Measurements from ENCODE around the gene ANO7. TPM values are rescaled to one million over a fixed set of nuclear protein-coding genes. Genes with fewer than 3 reads are reported as not detected.

Gene ANO7
- total RNA-seq, 1 experiment from 2014 or later: 6.9 TPM

DNA sequence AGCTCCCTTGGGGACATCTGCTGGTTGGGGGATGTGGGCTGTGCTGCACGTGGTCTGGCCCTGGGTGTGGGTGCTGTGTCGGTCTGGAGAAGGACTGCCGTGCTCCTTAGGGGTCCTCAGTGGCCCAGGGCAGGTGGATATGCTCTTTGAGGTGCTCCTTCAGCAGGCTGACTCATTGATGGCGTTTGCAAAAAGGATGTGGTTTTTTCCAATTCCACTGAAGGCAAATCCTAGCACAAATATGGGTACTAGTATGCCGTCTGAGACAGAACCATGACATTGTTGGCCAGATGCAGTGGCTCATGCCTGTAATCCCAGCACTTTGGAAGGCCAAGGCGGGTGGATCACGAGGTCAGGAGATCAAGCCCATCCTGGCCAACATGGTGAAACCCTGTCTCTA is 34.9 kb upstream of the ANO7 start:
- ChIA-PET CTCF (no interaction called here), POLR2A (no interaction called here)
- BruUV-seq (replicated peaks): no TSS peak
- no peaks in the 10 kb centered on the region for H3K9me3 ChIP-seq (ENCODE audit: control insufficient read depth, insufficient read depth, low read depth, low read length)
- no peak overlapping the region for H3K4me3 ChIP-seq (ENCODE audit: low read depth in 2 of 2, low read length in 2 of 2)
- intact Hi-C loops (cut with micrococcal nuclease; ENCODE audit: unreplicated experiment): no loop called here
- H3K36me3 ChIP-seq (ENCODE audit: control insufficient read depth, insufficient read depth, low read length): peaks cover 4% of the 10 kb centered on the region; the same call in 1 of the 2 replicates
- no peak for TF ChIP-seq TCF7L2 (IDR thresholded peaks at IDR 0.05; ENCODE audit: low read depth, low read length)
- no peak for TF ChIP-seq POLR2AphosphoS5 (IDR thresholded peaks at IDR 0.05; ENCODE audit: low read depth, low read length)
- TF ChIP-seq, protein P1, sequence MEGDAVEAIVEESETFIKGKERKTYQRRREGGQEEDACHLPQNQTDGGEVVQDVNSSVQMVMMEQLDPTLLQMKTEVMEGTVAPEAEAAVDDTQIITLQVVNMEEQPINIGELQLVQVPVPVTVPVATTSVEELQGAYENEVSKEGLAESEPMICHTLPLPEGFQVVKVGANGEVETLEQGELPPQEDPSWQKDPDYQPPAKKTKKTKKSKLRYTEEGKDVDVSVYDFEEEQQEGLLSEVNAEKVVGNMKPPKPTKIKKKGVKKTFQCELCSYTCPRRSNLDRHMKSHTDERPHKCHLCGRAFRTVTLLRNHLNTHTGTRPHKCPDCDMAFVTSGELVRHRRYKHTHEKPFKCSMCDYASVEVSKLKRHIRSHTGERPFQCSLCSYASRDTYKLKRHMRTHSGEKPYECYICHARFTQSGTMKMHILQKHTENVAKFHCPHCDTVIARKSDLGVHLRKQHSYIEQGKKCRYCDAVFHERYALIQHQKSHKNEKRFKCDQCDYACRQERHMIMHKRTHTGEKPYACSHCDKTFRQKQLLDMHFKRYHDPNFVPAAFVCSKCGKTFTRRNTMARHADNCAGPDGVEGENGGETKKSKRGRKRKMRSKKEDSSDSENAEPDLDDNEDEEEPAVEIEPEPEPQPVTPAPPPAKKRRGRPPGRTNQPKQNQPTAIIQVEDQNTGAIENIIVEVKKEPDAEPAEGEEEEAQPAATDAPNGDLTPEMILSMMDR (IDR thresholded peaks at IDR 0.05): no peak
- TF ChIP-seq SIN3A (IDR thresholded peaks at IDR 0.05; ENCODE audit: borderline replicate concordance, insufficient read depth, low read depth, low read length): no peak
- TF ChIP-seq, protein P2, sequence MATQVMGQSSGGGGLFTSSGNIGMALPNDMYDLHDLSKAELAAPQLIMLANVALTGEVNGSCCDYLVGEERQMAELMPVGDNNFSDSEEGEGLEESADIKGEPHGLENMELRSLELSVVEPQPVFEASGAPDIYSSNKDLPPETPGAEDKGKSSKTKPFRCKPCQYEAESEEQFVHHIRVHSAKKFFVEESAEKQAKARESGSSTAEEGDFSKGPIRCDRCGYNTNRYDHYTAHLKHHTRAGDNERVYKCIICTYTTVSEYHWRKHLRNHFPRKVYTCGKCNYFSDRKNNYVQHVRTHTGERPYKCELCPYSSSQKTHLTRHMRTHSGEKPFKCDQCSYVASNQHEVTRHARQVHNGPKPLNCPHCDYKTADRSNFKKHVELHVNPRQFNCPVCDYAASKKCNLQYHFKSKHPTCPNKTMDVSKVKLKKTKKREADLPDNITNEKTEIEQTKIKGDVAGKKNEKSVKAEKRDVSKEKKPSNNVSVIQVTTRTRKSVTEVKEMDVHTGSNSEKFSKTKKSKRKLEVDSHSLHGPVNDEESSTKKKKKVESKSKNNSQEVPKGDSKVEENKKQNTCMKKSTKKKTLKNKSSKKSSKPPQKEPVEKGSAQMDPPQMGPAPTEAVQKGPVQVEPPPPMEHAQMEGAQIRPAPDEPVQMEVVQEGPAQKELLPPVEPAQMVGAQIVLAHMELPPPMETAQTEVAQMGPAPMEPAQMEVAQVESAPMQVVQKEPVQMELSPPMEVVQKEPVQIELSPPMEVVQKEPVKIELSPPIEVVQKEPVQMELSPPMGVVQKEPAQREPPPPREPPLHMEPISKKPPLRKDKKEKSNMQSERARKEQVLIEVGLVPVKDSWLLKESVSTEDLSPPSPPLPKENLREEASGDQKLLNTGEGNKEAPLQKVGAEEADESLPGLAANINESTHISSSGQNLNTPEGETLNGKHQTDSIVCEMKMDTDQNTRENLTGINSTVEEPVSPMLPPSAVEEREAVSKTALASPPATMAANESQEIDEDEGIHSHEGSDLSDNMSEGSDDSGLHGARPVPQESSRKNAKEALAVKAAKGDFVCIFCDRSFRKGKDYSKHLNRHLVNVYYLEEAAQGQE (IDR thresholded peaks at IDR 0.05; ENCODE audit: insufficient read depth in 1 of 2, low read depth in 2 of 2, low read length in 1 of 2): no peak
- DNase-seq (ENCODE audit: low read depth, low spot score): no peak
- no peaks in the 10 kb centered on the region for H3K27me3 ChIP-seq (ENCODE audit: control insufficient read depth, insufficient read depth, low read length)
- peaks cover 9% of the 10 kb centered on the region for H3K4me1 ChIP-seq (ENCODE audit: control insufficient read depth, insufficient read depth, low read length)
- in situ Hi-C loops (cut with HindIII; ENCODE audit: low pct_unique_long_range_greater_than_20kb, low sequenced_read_pairs): no loop called here
- no peak overlapping the region for H3K27ac ChIP-seq (ENCODE audit: low read length)
- ATAC-seq: no peak

DNA sequence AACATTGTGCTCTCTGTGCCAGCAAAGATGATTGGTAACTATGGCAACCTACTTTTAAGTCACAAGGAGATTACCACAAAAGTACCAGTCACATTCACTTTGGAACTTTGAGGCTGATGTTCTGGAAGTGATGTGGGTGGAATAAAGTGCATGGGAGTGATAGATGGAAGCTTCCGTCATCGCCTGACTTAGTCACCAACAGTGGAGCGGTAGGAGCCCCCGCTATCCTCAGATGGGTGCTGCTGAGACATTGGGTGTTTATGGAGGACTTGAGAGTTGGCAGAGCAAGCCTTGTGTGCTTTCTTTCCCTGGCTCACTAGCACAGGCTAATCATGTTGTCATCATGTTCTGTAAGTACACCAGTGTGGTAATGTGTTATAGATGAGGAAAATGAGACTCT is 33.6 kb upstream of the ANO7 start:
- peaks cover 9% of the 10 kb centered on the region for H3K4me1 ChIP-seq (ENCODE audit: control insufficient read depth, insufficient read depth, low read length)
- no peaks in the 10 kb centered on the region for H3K27me3 ChIP-seq (ENCODE audit: control insufficient read depth, insufficient read depth, low read length)
- no peaks in the 10 kb centered on the region for H3K9me3 ChIP-seq (ENCODE audit: control insufficient read depth, insufficient read depth, low read depth, low read length)
- H3K36me3 ChIP-seq (ENCODE audit: control insufficient read depth, insufficient read depth, low read length): 0 out of 2 replicates have a peak, but pooled peaks cover 2% of the 10 kb centered on the region
- TF ChIP-seq, protein P2 (IDR thresholded peaks at IDR 0.05; ENCODE audit: insufficient read depth in 1 of 2, low read depth in 2 of 2, low read length in 1 of 2): no peak
- TF ChIP-seq POLR2AphosphoS5 (IDR thresholded peaks at IDR 0.05; ENCODE audit: low read depth, low read length): no peak
- TF ChIP-seq, protein P1 (IDR thresholded peaks at IDR 0.05): no peak
- no peak for TF ChIP-seq SIN3A (IDR thresholded peaks at IDR 0.05; ENCODE audit: borderline replicate concordance, insufficient read depth, low read depth, low read length)
- no peak for TF ChIP-seq TCF7L2 (IDR thresholded peaks at IDR 0.05; ENCODE audit: low read depth, low read length)
- ChIA-PET POLR2A (no interaction called here), CTCF (no interaction called here)
- H3K4me3 ChIP-seq (ENCODE audit: low read depth in 2 of 2, low read length in 2 of 2): no peak overlapping the region
- intact Hi-C loops (cut with micrococcal nuclease; ENCODE audit: unreplicated experiment) (no loop called here), in situ Hi-C loops (cut with HindIII; ENCODE audit: low pct_unique_long_range_greater_than_20kb, low sequenced_read_pairs) (no loop called here)
- ATAC-seq (no peak), DNase-seq (ENCODE audit: low read depth, low spot score) (no peak)
- no peak overlapping the region for H3K27ac ChIP-seq (ENCODE audit: low read length)
- no TSS peak for BruUV-seq (replicated peaks)
